Endothelial cell of umbilical vein (primary cell): ENCODE data around the gene NMB.

Source experiments
- CTCF ChIP-seq, 2 donors: IDR thresholded peaks; 1 replicate in 1 of 2; 2 replicates in 1 of 2; pipeline ENCODE4 v1.5.1; 2011; ENCODE audit warnings: low read length in 2 of 2, mild to moderate bottlenecking in 2 of 2, moderate library complexity in 2 of 2, control low read depth in 1 of 2, inconsistent platforms in 1 of 2, low read depth in 1 of 2; ENCODE audit not compliant: insufficient read depth in 1 of 2; ENCODE audit errors: extremely low read depth in 1 of 2
- EZH2 ChIP-seq: IDR thresholded peaks from 2 replicates; pipeline ENCODE4 v1.6.1; 2012; ENCODE audit warnings: borderline replicate concordance, low read depth, mild to moderate bottlenecking, moderate library complexity, low read length, inconsistent platforms; ENCODE audit not compliant: severe bottlenecking
- MAX ChIP-seq: IDR thresholded peaks from 2 replicates; pipeline ENCODE4 v1.6.1; 2011; ENCODE audit not compliant: insufficient read depth, insufficient read length

GRCh38 chr15:84657748-84658079 lies 285 bp downstream of the NMB start:
- TF ChIP-seq MAX: no peak
- no peak for TF ChIP-seq CTCF (IDR thresholded peaks at IDR 0.05; ENCODE audit: extremely low read depth in 1 of 2, insufficient read depth in 1 of 2, low read depth in 1 of 2, low read length in 2 of 2)
- no peak for TF ChIP-seq EZH2
